Measurements from ENCODE around the gene CCDC178. TPM values are rescaled to one million over a fixed set of nuclear protein-coding genes. Genes with fewer than 3 reads are reported as not detected.

CCDC178 gene
- total RNA-seq: not detected

DNA sequence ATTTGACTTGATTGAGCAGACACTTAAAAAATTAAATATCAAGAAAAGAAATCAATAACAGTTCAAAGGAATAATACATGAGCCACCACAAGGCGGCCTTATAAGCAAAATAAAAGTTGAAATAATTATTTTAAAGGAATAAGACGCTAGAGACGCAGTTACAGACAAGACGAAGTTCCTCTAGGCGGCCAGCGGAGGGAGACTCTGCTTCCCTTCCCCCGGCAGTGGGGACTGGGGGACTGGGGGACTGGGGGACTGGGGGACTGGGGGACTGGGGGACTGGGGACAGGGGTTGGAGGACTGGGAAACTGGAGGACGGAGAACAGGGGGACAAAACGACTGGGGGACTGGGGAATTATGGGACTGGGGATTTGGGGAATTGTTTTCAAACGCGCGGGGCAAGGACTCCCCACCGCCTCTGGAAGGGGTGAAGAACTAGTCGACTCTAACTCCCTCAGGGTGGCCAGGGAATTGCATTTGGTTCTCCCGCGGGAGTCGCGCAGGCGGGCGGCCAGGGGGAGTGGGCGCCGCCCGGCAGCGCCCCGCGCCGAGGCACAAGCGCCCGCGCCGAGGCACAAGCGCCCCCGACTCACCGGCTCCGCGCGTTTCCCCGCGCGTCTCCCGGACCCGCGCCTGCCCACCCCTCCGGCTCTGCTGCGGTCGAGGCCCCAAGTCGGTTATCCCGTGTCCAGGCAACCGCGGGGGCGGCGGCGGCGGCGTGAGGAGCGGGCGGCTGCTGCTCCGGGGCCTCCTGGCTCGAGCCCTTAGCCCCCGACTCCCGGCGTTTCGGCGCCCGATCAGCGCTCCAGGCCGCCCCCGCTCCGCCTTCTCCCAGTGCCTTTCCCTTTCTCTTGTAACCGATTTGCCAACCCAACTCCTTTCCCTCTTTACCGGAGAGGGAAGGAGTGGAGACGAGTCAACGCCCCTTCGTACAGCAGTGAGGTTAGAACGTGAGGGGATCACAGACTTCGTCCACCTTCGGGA lies at the start of gene CCDC178:
Gene CCDC178, minus strand, starts transcription at position 662 of the 984 bp plus-strand sequence. CDS start 28,633 bp downstream, outside the sequence.
- Histone ChIP-seq H3K4me1 (ENCODE audit: control insufficient read depth in 3 of 3, insufficient read depth in 3 of 3, low read length in 3 of 3) (no peaks in the 10 kb centered on the region), H3K4me3 (ENCODE audit: low read length in 3 of 3) (peak within 1 kb of the TSS in 2 of 3 donors; percentile 31 to 56), H3K9me3 (ENCODE audit: control insufficient read depth in 3 of 3, low read length in 3 of 3) (no peaks in the 10 kb centered on the region), H3K9ac (ENCODE audit: low read depth in 1 of 3, low read length in 3 of 3) (peak within 1 kb of the TSS in 1 of 3 donors; percentile 8), H3K36me3 (ENCODE audit: control insufficient read depth in 3 of 3, insufficient read depth in 3 of 3, low read length in 3 of 3) (no peaks in the 10 kb centered on the region), H3K27ac (ENCODE audit: low read depth, low read length) (no peak within 1 kb of the TSS), H3K27me3 (ENCODE audit: control insufficient read depth in 3 of 3, insufficient read depth in 3 of 3, low read length in 3 of 3) (peaks cover 6 to 13% (median 6%) of the 10 kb centered on the region in 3 donors)

DNA sequence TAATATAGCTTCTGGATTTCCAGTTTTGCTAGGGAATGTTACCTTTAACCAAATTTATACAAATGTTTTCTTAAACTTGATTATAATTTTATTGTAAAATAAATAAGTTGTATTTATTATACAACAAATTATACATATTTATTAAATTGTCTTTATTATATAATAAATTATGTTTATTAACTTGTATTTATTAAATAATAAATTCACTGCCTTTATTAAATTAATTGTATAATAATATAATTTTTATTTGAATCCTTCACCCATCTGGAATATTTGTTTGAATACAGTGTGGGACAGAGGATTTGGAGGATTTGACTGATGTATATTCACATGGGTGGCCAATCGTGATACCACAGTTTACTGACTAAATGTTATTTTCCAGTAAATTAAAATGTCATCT lies 43.4 kb upstream of the CCDC178 start:
- H3K4me1 ChIP-seq (ENCODE audit: control insufficient read depth in 3 of 3, insufficient read depth in 3 of 3, low read length in 3 of 3): no peaks in the 10 kb centered on the region
- no peaks in the 10 kb centered on the region for H3K9me3 ChIP-seq (ENCODE audit: control insufficient read depth in 3 of 3, low read length in 3 of 3)
- H3K27ac ChIP-seq (ENCODE audit: low read depth, low read length): no peak overlapping the region
- H3K36me3 ChIP-seq (ENCODE audit: control insufficient read depth in 3 of 3, insufficient read depth in 3 of 3, low read length in 3 of 3): no peaks in the 10 kb centered on the region
- no peak overlapping the region for H3K4me3 ChIP-seq (ENCODE audit: low read length in 3 of 3)
- H3K9ac ChIP-seq (ENCODE audit: low read depth in 1 of 3, low read length in 3 of 3): no peak overlapping the region
- H3K27me3 ChIP-seq (ENCODE audit: control insufficient read depth in 3 of 3, insufficient read depth in 3 of 3, low read length in 3 of 3): no peaks in the 10 kb centered on the region

DNA sequence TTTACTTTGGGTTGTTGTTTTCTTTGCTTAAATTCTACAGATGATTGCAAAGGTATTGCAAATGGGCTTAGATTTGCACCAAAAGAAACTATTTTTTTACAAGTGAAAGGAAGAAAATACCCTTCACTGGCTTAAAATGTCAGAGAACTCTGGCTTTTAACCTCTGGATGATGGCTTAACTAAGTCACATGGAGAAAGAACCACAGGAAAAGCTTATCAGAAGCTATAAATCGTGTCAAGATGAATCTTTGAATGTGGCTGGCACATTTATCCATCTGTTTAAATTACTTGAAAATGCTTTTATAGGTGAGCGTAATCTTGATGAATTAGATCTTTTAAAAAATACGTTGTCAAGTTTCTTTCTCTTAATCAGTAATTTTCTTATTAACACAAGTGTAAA lies 32.0 kb upstream of the CCDC178 start:
- Histone ChIP-seq H3K36me3 (ENCODE audit: control insufficient read depth in 3 of 3, insufficient read depth in 3 of 3, low read length in 3 of 3) (no peaks in the 10 kb centered on the region), H3K4me3 (ENCODE audit: low read length in 3 of 3) (no peak overlapping the region), H3K27me3 (ENCODE audit: control insufficient read depth in 3 of 3, insufficient read depth in 3 of 3, low read length in 3 of 3) (no peaks in the 10 kb centered on the region), H3K9me3 (ENCODE audit: control insufficient read depth in 3 of 3, low read length in 3 of 3) (no peaks in the 10 kb centered on the region), H3K4me1 (ENCODE audit: control insufficient read depth in 3 of 3, insufficient read depth in 3 of 3, low read length in 3 of 3) (no peaks in the 10 kb centered on the region), H3K27ac (ENCODE audit: low read depth, low read length) (no peak overlapping the region), H3K9ac (ENCODE audit: low read depth in 1 of 3, low read length in 3 of 3) (no peak overlapping the region)

DNA sequence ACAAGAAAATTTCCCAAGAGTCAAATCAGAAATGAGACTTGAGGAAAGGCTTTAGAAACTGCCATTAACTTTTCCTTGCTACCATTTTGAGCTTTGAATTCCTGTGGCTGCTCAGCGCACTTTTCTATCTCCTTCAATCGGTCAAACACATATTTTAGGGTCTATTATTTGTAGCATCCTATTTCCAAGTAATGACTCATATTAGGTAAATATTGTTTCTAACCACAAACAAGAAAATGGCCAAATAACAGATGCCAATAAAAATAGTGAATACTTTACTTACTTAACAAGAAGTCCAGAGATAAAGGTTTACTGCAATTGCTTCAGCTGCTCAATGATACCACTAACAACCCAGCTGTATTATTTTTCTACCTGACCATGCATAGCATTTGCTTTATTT lies 29.7 kb upstream of the CCDC178 start:
- no peaks in the 10 kb centered on the region for H3K9me3 ChIP-seq (ENCODE audit: control insufficient read depth in 3 of 3, low read length in 3 of 3)

GRCh38 chr18:33469699-33470098 lies 29.2 kb upstream of the CCDC178 start:
- H3K9me3 ChIP-seq (ENCODE audit: control insufficient read depth in 3 of 3, low read length in 3 of 3): no peaks in the 10 kb centered on the region
- no peak overlapping the region for H3K9ac ChIP-seq (ENCODE audit: low read depth in 1 of 3, low read length in 3 of 3)
- no peak overlapping the region for H3K4me3 ChIP-seq (ENCODE audit: low read length in 3 of 3)
- H3K27ac ChIP-seq (ENCODE audit: low read depth, low read length): no peak overlapping the region
- no peaks in the 10 kb centered on the region for H3K27me3 ChIP-seq (ENCODE audit: control insufficient read depth in 3 of 3, insufficient read depth in 3 of 3, low read length in 3 of 3)
- H3K4me1 ChIP-seq (ENCODE audit: control insufficient read depth in 3 of 3, insufficient read depth in 3 of 3, low read length in 3 of 3): no peaks in the 10 kb centered on the region
- no peaks in the 10 kb centered on the region for H3K36me3 ChIP-seq (ENCODE audit: control insufficient read depth in 3 of 3, insufficient read depth in 3 of 3, low read length in 3 of 3)

More for the DNA sequence above, 29.7 kb upstream of the CCDC178 start:
- no peaks in the 10 kb centered on the region for H3K36me3 ChIP-seq (ENCODE audit: control insufficient read depth in 3 of 3, insufficient read depth in 3 of 3, low read length in 3 of 3)
- H3K4me3 ChIP-seq (ENCODE audit: low read length in 3 of 3): no peak overlapping the region
- no peak overlapping the region for H3K9ac ChIP-seq (ENCODE audit: low read depth in 1 of 3, low read length in 3 of 3)
- no peaks in the 10 kb centered on the region for H3K27me3 ChIP-seq (ENCODE audit: control insufficient read depth in 3 of 3, insufficient read depth in 3 of 3, low read length in 3 of 3)
- H3K27ac ChIP-seq (ENCODE audit: low read depth, low read length): no peak overlapping the region
- no peaks in the 10 kb centered on the region for H3K4me1 ChIP-seq (ENCODE audit: control insufficient read depth in 3 of 3, insufficient read depth in 3 of 3, low read length in 3 of 3)

DNA sequence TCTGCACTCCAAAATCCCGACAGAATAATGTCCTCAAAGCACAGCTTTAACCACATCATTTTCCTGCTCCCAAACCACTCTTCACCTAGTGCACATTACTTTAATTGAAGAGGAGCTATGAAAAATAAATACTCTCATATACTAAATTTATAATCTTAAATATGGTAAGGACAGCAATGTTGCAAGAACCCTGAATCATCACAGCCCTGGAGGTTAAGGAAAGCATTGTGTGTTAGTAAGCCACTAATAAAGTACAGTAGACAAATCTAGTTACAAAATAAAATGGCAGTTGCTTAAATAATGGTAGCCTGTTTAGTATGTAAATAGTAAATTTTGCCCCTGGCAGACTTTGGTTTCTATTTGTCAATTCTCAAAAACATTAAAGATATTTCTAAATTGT lies 27.0 kb upstream of the CCDC178 start:
- Histone ChIP-seq H3K4me3 (ENCODE audit: low read length in 3 of 3) (no peak overlapping the region), H3K9me3 (ENCODE audit: control insufficient read depth in 3 of 3, low read length in 3 of 3) (no peaks in the 10 kb centered on the region), H3K9ac (ENCODE audit: low read depth in 1 of 3, low read length in 3 of 3) (no peak overlapping the region), H3K27me3 (ENCODE audit: control insufficient read depth in 3 of 3, insufficient read depth in 3 of 3, low read length in 3 of 3) (no peaks in the 10 kb centered on the region), H3K4me1 (ENCODE audit: control insufficient read depth in 3 of 3, insufficient read depth in 3 of 3, low read length in 3 of 3) (no peaks in the 10 kb centered on the region), H3K36me3 (ENCODE audit: control insufficient read depth in 3 of 3, insufficient read depth in 3 of 3, low read length in 3 of 3) (no peaks in the 10 kb centered on the region), H3K27ac (ENCODE audit: low read depth, low read length) (no peak overlapping the region)

- Histone ChIP-seq H3K9me3 (ENCODE audit: control insufficient read depth in 3 of 3, low read length in 3 of 3) (no peaks in the 10 kb centered on the region), H3K4me3 (ENCODE audit: low read length in 3 of 3) (no peak overlapping the region), H3K9ac (ENCODE audit: low read depth in 1 of 3, low read length in 3 of 3) (no peak overlapping the region), H3K27ac (ENCODE audit: low read depth, low read length) (no peak overlapping the region), H3K36me3 (ENCODE audit: control insufficient read depth in 3 of 3, insufficient read depth in 3 of 3, low read length in 3 of 3) (no peaks in the 10 kb centered on the region), H3K4me1 (ENCODE audit: control insufficient read depth in 3 of 3, insufficient read depth in 3 of 3, low read length in 3 of 3) (no peaks in the 10 kb centered on the region), H3K27me3 (ENCODE audit: control insufficient read depth in 3 of 3, insufficient read depth in 3 of 3, low read length in 3 of 3) (no peaks in the 10 kb centered on the region)
Measured at GRCh38 chr18:33466822-33467221, 26.3 kb upstream of the CCDC178 start.

GRCh38 chr18:33460681-33461080 lies 20.2 kb upstream of the CCDC178 start:
- Histone ChIP-seq H3K9me3 (ENCODE audit: control insufficient read depth in 3 of 3, low read length in 3 of 3) (no peaks in the 10 kb centered on the region), H3K36me3 (ENCODE audit: control insufficient read depth in 3 of 3, insufficient read depth in 3 of 3, low read length in 3 of 3) (no peaks in the 10 kb centered on the region), H3K9ac (ENCODE audit: low read depth in 1 of 3, low read length in 3 of 3) (no peak overlapping the region), H3K4me3 (ENCODE audit: low read length in 3 of 3) (no peak overlapping the region), H3K4me1 (ENCODE audit: control insufficient read depth in 3 of 3, insufficient read depth in 3 of 3, low read length in 3 of 3) (no peaks in the 10 kb centered on the region), H3K27ac (ENCODE audit: low read depth, low read length) (no peak overlapping the region), H3K27me3 (ENCODE audit: control insufficient read depth in 3 of 3, insufficient read depth in 3 of 3, low read length in 3 of 3) (no peaks in the 10 kb centered on the region)

GRCh38 chr18:33459612-33460011 lies 19.1 kb upstream of the CCDC178 start:
- Histone ChIP-seq H3K36me3 (ENCODE audit: control insufficient read depth in 3 of 3, insufficient read depth in 3 of 3, low read length in 3 of 3) (no peaks in the 10 kb centered on the region), H3K9me3 (ENCODE audit: control insufficient read depth in 3 of 3, low read length in 3 of 3) (no peaks in the 10 kb centered on the region), H3K27me3 (ENCODE audit: control insufficient read depth in 3 of 3, insufficient read depth in 3 of 3, low read length in 3 of 3) (no peaks in the 10 kb centered on the region), H3K27ac (ENCODE audit: low read depth, low read length) (no peak overlapping the region), H3K4me3 (ENCODE audit: low read length in 3 of 3) (no peak overlapping the region), H3K9ac (ENCODE audit: low read depth in 1 of 3, low read length in 3 of 3) (no peak overlapping the region), H3K4me1 (ENCODE audit: control insufficient read depth in 3 of 3, insufficient read depth in 3 of 3, low read length in 3 of 3) (no peaks in the 10 kb centered on the region)

DNA sequence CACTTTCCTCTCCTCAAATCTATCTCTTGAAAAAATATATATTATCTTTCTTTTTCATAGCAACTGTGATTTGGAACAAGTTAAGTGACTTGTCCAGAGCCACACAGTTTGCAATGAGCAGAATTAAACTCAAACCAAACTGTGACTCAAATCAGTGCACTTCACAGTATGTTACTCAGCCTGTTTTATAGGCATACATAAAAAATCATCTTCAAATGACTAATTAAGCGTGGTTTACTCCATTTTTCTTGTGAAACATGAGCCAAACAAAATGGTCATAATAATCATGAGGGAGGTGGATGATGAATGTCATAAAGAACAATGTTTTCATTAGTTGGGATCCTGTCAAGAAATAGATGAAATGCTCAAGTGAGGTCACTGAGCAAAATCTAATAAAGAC lies 6.1 kb upstream of the CCDC178 start:
- Histone ChIP-seq H3K27ac (ENCODE audit: low read depth, low read length) (no peak overlapping the region), H3K4me3 (ENCODE audit: low read length in 3 of 3) (no peak overlapping the region), H3K27me3 (ENCODE audit: control insufficient read depth in 3 of 3, insufficient read depth in 3 of 3, low read length in 3 of 3) (peaks cover 0 to 3% (median 0%) of the 10 kb centered on the region in 3 donors), H3K4me1 (ENCODE audit: control insufficient read depth in 3 of 3, insufficient read depth in 3 of 3, low read length in 3 of 3) (no peaks in the 10 kb centered on the region), H3K9me3 (ENCODE audit: control insufficient read depth in 3 of 3, low read length in 3 of 3) (no peaks in the 10 kb centered on the region), H3K9ac (ENCODE audit: low read depth in 1 of 3, low read length in 3 of 3) (no peak overlapping the region), H3K36me3 (ENCODE audit: control insufficient read depth in 3 of 3, insufficient read depth in 3 of 3, low read length in 3 of 3) (no peaks in the 10 kb centered on the region)
